ENCODE measurements around the gene TAF3. TPM values are rescaled to one million over a fixed set of nuclear protein-coding genes. Genes with fewer than 3 reads are reported as not detected.

The TAF3 gene
- total RNA-seq, 4 donors from 2014 or later, result 5.6 to 12.9 (median 8.3) TPM

DNA sequence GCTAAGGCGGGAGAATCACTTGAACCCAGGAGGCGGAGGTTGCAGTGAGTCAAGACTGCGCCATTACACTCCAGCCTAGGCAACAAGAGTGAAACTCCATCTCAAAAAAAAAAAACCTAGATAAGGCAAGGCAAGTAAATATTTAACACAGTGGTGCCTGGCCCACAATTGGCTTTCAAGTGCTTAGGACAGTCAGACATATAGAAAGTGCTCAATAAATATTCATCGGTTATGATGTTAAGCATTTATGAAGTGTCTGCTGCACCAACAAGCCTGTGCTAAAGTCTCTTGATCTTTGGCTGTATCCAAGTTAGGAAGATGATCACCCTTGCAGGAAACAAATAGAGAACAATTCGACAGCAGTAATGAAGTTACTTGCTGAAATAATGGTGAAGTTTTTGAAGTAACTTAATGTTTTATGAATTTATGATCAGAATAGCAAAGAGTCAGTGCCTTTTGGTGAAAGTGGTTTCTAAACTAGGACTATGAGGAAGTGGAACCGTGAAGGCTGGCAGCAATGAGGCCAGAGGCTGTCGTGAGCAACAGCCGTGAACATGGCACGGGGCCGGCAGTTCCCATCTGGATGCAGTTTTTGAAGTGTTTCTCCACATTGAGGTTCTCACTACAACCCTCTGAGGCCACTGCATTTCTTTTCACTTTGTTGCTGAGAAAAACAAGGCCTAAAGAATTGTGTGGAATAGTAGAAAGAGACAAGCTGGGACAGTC lies 188.1 kb downstream of the TAF3 start:
- TF ChIP-seq, protein P1, sequence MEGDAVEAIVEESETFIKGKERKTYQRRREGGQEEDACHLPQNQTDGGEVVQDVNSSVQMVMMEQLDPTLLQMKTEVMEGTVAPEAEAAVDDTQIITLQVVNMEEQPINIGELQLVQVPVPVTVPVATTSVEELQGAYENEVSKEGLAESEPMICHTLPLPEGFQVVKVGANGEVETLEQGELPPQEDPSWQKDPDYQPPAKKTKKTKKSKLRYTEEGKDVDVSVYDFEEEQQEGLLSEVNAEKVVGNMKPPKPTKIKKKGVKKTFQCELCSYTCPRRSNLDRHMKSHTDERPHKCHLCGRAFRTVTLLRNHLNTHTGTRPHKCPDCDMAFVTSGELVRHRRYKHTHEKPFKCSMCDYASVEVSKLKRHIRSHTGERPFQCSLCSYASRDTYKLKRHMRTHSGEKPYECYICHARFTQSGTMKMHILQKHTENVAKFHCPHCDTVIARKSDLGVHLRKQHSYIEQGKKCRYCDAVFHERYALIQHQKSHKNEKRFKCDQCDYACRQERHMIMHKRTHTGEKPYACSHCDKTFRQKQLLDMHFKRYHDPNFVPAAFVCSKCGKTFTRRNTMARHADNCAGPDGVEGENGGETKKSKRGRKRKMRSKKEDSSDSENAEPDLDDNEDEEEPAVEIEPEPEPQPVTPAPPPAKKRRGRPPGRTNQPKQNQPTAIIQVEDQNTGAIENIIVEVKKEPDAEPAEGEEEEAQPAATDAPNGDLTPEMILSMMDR (IDR thresholded peaks at IDR 0.05; ENCODE audit: low read depth), result no peak

DNA sequence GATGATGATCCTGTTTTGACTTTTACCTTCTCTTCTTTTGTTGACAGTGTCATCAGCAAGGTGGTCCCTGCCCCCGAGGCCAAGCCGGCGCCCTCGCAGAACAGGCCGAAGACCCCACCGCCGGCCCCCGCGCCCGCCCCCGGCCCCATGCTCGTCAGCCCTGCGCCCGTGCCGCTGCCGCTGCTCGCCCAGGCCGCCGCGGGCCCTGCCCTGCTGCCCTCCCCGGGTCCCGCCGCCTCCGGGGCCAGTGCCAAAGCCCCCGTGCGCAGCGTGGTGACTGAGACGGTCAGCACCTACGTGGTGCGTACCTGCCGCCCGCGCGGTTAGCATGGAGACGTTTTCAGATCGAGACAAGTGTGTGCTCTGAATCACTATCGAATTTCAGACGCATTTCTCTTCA lies 190.7 kb downstream of the TAF3 start:
- TF ChIP-seq, protein P1 (IDR thresholded peaks at IDR 0.05; ENCODE audit: low read depth), result no peak

DNA sequence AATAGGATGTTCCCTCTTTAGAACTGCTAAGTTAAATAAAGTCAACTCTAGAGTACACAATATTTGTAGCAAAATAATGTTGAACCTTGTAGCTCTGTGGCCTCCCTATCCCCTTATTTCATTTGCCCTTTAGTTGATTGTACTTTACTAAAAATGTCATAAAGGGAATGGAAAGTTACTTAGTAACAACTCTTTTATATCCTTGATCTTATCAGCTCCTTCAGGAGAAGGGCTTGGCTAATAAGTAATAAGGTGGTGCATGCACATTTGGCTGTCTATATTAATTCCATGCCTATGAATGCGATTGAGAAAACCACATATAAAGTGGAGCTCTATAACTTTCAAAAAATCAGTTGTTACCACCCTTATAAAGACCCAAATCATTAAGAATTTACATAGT lies 194.7 kb downstream of the TAF3 start:
- TF ChIP-seq, protein P1 (IDR thresholded peaks at IDR 0.05; ENCODE audit: low read depth), result no peak

DNA sequence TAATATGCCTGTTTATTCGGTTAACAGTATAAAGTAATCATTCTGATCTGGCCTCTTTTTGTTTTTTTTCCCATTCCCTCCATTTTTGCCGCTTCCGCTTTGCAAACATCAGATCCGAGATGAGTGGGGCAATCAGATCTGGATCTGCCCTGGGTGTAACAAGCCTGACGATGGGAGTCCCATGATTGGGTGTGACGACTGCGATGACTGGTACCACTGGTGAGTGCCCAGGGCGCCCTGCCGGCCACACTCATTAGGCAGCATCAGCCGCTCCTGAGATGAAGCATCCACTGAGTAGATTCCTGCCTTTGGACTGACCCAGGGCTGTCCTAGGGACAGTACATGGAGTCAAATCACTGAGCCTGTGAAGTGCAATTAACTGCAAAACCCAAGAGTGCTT lies 195.3 kb downstream of the TAF3 start:
- TF ChIP-seq, protein P1 (IDR thresholded peaks at IDR 0.05; ENCODE audit: low read depth), result no peak

DNA sequence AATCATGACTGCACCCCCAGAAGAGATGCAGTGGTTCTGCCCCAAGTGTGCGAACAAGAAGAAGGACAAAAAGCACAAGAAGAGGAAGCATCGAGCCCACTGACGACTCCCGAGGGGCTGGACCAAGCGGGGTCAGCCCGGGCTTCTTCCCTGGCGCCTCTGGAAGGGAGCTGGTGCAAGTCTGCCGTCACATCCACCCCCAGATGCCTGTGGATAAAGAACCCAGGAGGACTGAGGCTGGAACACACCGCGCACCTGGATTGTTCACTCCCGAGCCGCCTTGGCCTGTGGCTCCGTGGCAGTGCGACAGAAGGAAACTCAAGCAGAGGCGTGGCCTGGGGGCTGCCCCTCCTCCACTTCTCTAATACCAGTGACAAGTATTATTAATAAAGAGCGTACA lies 196.3 kb downstream of the TAF3 start:
- TF ChIP-seq, protein P1 (IDR thresholded peaks at IDR 0.05; ENCODE audit: low read depth), result no peak

DNA sequence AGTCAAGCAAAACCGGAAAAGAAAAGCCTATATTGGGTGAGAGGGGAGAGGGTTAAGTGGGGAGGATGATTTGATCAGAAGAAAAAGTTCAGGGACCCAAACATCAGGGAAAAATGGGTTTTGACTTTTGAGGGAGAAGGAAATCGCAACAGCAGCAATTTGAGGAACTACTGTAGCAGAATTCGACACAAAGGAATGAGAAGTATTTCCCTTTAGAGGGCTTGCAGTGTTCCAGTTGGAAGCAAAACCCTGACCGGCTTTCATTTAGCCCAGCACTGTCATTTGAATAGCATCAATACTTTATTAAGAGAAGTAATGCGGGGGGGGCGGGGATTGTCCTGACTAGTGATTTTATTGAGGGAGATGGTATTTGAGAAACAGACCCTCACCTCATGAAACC lies 199.0 kb downstream of the TAF3 start:
- TF ChIP-seq, protein P1 (IDR thresholded peaks at IDR 0.05; ENCODE audit: low read depth), result no peak

DNA sequence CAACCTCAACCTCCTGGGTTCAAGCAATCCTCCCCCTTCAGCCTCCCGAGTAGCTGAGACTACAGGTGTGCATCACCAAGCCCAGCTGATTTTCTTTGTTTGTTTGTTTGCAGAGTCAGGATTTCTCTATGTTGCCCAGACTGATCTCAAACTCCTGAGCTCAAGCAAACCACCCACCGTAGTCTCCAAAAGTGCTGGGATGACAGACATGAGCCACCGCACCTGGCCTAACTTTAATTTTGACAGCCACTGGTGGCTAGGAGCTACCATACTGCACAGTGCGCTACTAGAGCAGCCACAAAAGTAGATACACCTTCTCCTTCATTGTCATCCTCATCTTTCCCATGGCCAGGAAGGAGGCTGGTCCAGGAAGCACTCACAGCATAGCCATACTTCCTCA lies 205.0 kb downstream of the TAF3 start:
- TF ChIP-seq, protein P1 (IDR thresholded peaks at IDR 0.05; ENCODE audit: low read depth), result no peak

All from subcutaneous adipose tissue (tissue), 4 donors.